H1 (cell line): ENCODE measurements around the gene SKAP2.

ENCODE experiments used
- EZH2 ChIP-seq: fragments of 200-600 bp; sonication (generic); IDR thresholded peaks from 2 replicates; pipeline ENCODE4 v1.7.1; 2012; ENCODE audit warnings: low read depth, mild to moderate bottlenecking, moderate library complexity, low read length, inconsistent platforms; ENCODE audit not compliant: severe bottlenecking
- TF ChIP-seq, protein P1 (sequence below), 3 experiments: IDR thresholded peaks; 1 replicate in 2 of 3; 2 replicates in 1 of 3; pipeline versions ENCODE4 v1.5.1 to v1.6.1; 2011; ENCODE audit warnings: low read length in 3 of 3, mild to moderate bottlenecking in 3 of 3, inconsistent platforms in 2 of 3, low read depth in 1 of 3, moderate library complexity in 1 of 3; ENCODE audit not compliant: insufficient read depth in 1 of 3; ENCODE audit errors: control extremely low read depth in 1 of 3

DNA sequence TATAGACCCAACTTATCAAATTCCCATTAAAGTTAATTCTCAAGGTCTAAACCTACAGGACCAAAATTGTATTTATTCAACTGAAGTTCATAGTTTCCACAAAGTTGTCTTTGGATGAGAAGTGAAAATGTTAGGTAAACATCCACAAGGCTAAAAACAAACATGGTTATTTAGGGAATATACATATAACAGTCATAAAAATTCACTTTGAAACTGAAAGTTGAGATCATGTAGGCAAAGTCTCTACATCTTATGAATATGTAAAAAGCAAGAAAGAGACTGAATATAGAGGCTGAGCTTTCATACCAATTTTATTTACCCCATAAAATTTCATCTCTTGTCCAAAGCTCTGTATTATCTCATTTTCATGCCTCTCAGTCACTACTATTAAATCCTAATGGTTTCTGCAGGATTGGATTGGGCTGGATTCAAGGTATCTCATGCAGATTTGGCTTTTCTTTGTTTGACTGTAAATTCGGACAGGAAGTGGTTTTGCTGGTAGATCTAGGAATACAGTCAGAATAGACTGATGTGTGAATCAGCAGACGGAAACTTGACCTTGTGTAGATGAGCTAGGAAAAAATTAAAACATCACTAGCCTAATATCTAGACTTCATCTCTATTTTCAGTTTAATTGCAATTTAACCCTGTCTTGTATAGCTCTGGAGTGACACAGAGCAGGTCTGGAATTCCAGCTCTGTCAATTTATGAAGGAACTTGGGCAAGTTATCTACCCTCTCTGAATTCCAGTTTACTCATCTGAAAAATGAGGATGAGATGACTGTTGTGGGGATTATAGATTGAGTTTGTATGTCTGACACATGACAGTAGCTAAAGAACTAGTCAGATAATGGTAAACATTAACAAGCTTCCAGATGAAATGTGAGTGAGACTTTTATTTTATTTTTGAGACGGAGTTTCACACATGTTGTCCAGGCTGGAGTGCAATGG is 27.3 kb upstream of the SKAP2 start:
- TF ChIP-seq, protein P1, sequence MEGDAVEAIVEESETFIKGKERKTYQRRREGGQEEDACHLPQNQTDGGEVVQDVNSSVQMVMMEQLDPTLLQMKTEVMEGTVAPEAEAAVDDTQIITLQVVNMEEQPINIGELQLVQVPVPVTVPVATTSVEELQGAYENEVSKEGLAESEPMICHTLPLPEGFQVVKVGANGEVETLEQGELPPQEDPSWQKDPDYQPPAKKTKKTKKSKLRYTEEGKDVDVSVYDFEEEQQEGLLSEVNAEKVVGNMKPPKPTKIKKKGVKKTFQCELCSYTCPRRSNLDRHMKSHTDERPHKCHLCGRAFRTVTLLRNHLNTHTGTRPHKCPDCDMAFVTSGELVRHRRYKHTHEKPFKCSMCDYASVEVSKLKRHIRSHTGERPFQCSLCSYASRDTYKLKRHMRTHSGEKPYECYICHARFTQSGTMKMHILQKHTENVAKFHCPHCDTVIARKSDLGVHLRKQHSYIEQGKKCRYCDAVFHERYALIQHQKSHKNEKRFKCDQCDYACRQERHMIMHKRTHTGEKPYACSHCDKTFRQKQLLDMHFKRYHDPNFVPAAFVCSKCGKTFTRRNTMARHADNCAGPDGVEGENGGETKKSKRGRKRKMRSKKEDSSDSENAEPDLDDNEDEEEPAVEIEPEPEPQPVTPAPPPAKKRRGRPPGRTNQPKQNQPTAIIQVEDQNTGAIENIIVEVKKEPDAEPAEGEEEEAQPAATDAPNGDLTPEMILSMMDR (IDR thresholded peaks at IDR 0.05; ENCODE audit: control extremely low read depth in 1 of 3, insufficient read depth in 1 of 3, low read depth in 1 of 3, low read length in 3 of 3), result no peak
- TF ChIP-seq EZH2, result no peak
